K562 (cell line): ENCODE results near the gene F2RL2. TPM values are rescaled to one million over a fixed set of nuclear protein-coding genes. Genes with fewer than 3 reads are reported as not detected.

Experiments
- ATAC-seq: fragments of 200-7000 bp; cut with Tn5 transposase; 3 replicates; pipeline ENCODE4 v1.9.1; 2020; ENCODE audit warnings: moderate library complexity
- BruUV-seq: library from RNA; stranded (reverse); fragments of 400-500 nt; replicated peaks from 2 replicates; lab custom pipeline; 2021; lab: Mats Ljungman, UMichigan
- CTCF ChIA-PET: fragments of 300-600 bp; formaldehyde crosslinking; extraction: SDS; loops from one replicate; lab custom pipeline; 2021; ENCODE audit warnings: low intra/inter-chr PET ratio; lab: Yijun Ruan, JAX
- POLR2A ChIA-PET: fragments of 300-600, 350-650 bp; sonication (Branson Sonifier 250); formaldehyde crosslinking; extraction: SDS; loops from one replicate; lab custom pipeline; 2021; ENCODE audit warnings: antibody characterized with exemption, inconsistent platforms; lab: Yijun Ruan, JAX
- DNase-seq, 4 experiments: peaks; one replicate each; pipeline versions ENCODE4 v3.0.0 to v3.0.0-alpha.2; 2011 to 2018; ENCODE audit warnings: low spot score in 3 of 4, mixed read lengths in 3 of 4; ENCODE audit errors: extremely low read depth in 1 of 4
- FAIRE-seq: peaks from 2 replicates; lab custom pipeline; 2011; peaks lifted over from hg19 to GRCh38; lab: Jason Lieb, UNC
- H2AFZ ChIP-seq: 2 replicates; pipeline ENCODE4 v1.6.0; 2011; ENCODE audit warnings: low read depth, low read length, control low read depth, inconsistent platforms
- H3K27ac ChIP-seq: fragments of 200-600 bp; 3 replicates; pipeline ENCODE4 v1.8.0; 2011; ENCODE audit warnings: low read depth, mild to moderate bottlenecking, control low read depth, inconsistent platforms, low read length, moderate library complexity, mixed read lengths; ENCODE audit errors: extremely low read depth
- H3K27me3 ChIP-seq, 2 experiments: fragments of 300-600 bp in 1 of 2; 2 replicates in 1 of 2; 3 replicates in 1 of 2; pipeline versions ENCODE4 v1.6.0 to v1.8.0; 2011; ENCODE audit warnings: inconsistent platforms in 2 of 2, low read length in 2 of 2, mild to moderate bottlenecking in 1 of 2, mixed read lengths in 1 of 2, moderate library complexity in 1 of 2; ENCODE audit not compliant: control insufficient read depth in 2 of 2, insufficient read depth in 2 of 2
- H3K36me3 ChIP-seq: fragments of 300-600 bp; 3 replicates; pipeline ENCODE4 v1.8.0; 2011; ENCODE audit warnings: mild to moderate bottlenecking, low read length, inconsistent platforms; ENCODE audit not compliant: control insufficient read depth, insufficient read depth
- H3K4me1 ChIP-seq, 2 experiments: fragments of 200-600 bp in 1 of 2; replicated peaks in 1 of 2; 2 replicates in 1 of 2; 3 replicates in 1 of 2; pipeline versions ENCODE4 v1.5.1 to v1.8.0; 2011; ENCODE audit warnings: inconsistent platforms in 2 of 2, low read length in 2 of 2, mild to moderate bottlenecking in 1 of 2, mixed read lengths in 1 of 2, moderate library complexity in 1 of 2; ENCODE audit not compliant: control insufficient read depth in 2 of 2, insufficient read depth in 2 of 2
- H3K4me2 ChIP-seq: 2 replicates; pipeline ENCODE4 v1.6.1; 2011; ENCODE audit warnings: low read length, control low read depth, inconsistent platforms, mixed read lengths; ENCODE audit not compliant: insufficient read depth
- H3K4me3 ChIP-seq: fragments of 200-600 bp; sonication (generic), shearing (Covaris generic); 2 replicates; pipeline ENCODE4 v1.5.1; 2016; ENCODE audit warnings: control low read depth, inconsistent platforms
- H3K79me2 ChIP-seq: fragments of 200-600 bp; 3 replicates; pipeline ENCODE4 v1.8.0; 2011; ENCODE audit warnings: low read length, inconsistent platforms; ENCODE audit not compliant: control insufficient read depth, insufficient read depth
- H3K9ac ChIP-seq, 2 experiments: 2 replicates each; pipeline versions ENCODE4 v1.6.0 to v1.6.1; 2011; ENCODE audit warnings: low read depth in 2 of 2, low read length in 2 of 2, control low read depth in 1 of 2, inconsistent platforms in 1 of 2, mild to moderate bottlenecking in 1 of 2, mixed read lengths in 1 of 2; ENCODE audit not compliant: insufficient read depth in 1 of 2
- H3K9me1 ChIP-seq: one replicate; pipeline ENCODE4 v1.6.0; 2011; ENCODE audit warnings: inconsistent platforms, mild to moderate bottlenecking, low read length, moderate library complexity; ENCODE audit not compliant: control insufficient read depth, insufficient read depth
- H3K9me3 ChIP-seq: replicated peaks from 2 replicates; pipeline ENCODE4 v1.5.1; 2011; ENCODE audit warnings: low read depth, low read length, inconsistent platforms; ENCODE audit not compliant: control insufficient read depth, insufficient read depth
- H4K20me1 ChIP-seq: replicated peaks from 2 replicates; pipeline ENCODE4 v1.6.1; 2011; ENCODE audit warnings: low read length, inconsistent platforms, mixed read lengths; ENCODE audit not compliant: control insufficient read depth, insufficient read depth
- CBFA2T3 ChIP-seq: fragments of 450-650 bp; IDR thresholded peaks from 2 replicates; pipeline ENCODE4 v1.6.1; 2017
- CXXC5 ChIP-seq: fragments of 250-450 bp; sonication (Bioruptor Pico); IDR thresholded peaks from 2 replicates; pipeline ENCODE4 v1.8.0; 2022; ENCODE audit warnings: inconsistent platforms, mild to moderate bottlenecking, moderate library complexity
- ERF ChIP-seq: fragments of 450-650 bp; formaldehyde crosslinking; IDR thresholded peaks from 2 replicates; pipeline ENCODE4 v1.4.0; 2020; ENCODE audit warnings: mild to moderate bottlenecking, mixed read lengths
- EZH2 ChIP-seq: IDR thresholded peaks from 2 replicates; pipeline ENCODE4 v1.6.1; 2012; ENCODE audit warnings: low read depth, mild to moderate bottlenecking, inconsistent platforms, low read length, borderline replicate concordance
- FOXM1 ChIP-seq, 2 experiments: fragments of 450-650 bp in 1 of 2; sonication (generic) in 1 of 2; formaldehyde crosslinking in 1 of 2; IDR thresholded peaks; 2 replicates each; pipeline versions ENCODE4 v1.6.1 to v1.9.0; 2017 to 2022; ENCODE audit warnings: low read depth in 2 of 2, mild to moderate bottlenecking in 2 of 2, missing genetic modification reagents in 1 of 2, moderate library complexity in 1 of 2
- HNRNPUL1 ChIP-seq: fragments of 200-400 bp; formaldehyde crosslinking; IDR thresholded peaks from 2 replicates; pipeline ENCODE4 v1.6.1; 2017; ENCODE audit warnings: low read length
- HSF4 ChIP-seq: fragments of 250-450 bp; sonication (Bioruptor Pico); IDR thresholded peaks from 2 replicates; pipeline ENCODE4 v2.1.2; 2022; ENCODE audit warnings: mild to moderate bottlenecking, moderate library complexity, borderline replicate concordance
- MXI1 ChIP-seq: IDR thresholded peaks from 2 replicates; pipeline ENCODE4 v1.6.1; 2011; ENCODE audit warnings: low read depth, mild to moderate bottlenecking, improper control_type of control experiment, low read length
- PTRF ChIP-seq: fragments of 450-650 bp; IDR thresholded peaks from 2 replicates; pipeline ENCODE4 v1.6.1; 2016; ENCODE audit warnings: mild to moderate bottlenecking, missing genetic modification characterization, missing compliant biosample characterization
- RAD51 ChIP-seq: fragments of 450-650 bp; IDR thresholded peaks from 2 replicates; pipeline ENCODE4 v1.7.1; 2016; ENCODE audit warnings: low read depth, mild to moderate bottlenecking, borderline replicate concordance
- RBM25 ChIP-seq: fragments of 200-400 bp; formaldehyde crosslinking; IDR thresholded peaks from 2 replicates; pipeline ENCODE4 v1.6.1; 2018; ENCODE audit warnings: low read length, low read depth, moderate library complexity; ENCODE audit not compliant: severe bottlenecking
- SMAD4 ChIP-seq: fragments of 250-450 bp; sonication (Bioruptor Pico); conservative IDR thresholded peaks from 2 replicates; pipeline ENCODE4 v1.8.0; 2021; ENCODE audit warnings: inconsistent platforms, mild to moderate bottlenecking, moderate library complexity
- ZNF707 ChIP-seq: fragments of 250-450 bp; sonication (Bioruptor Pico); conservative IDR thresholded peaks from 2 replicates; pipeline ENCODE4 v1.8.0; 2022; ENCODE audit warnings: inconsistent platforms, mild to moderate bottlenecking, moderate library complexity
- WGBS: fragments of 100-300 bp; shearing (Covaris generic); methylation state at CpG from one replicate; pipeline ENCODE4 v1.1.6; 2016; ENCODE audit warnings: low coverage, mixed read lengths; ENCODE audit not compliant: insufficient coverage; ENCODE audit errors: missing lambda C conversion rate; 5-methylcytosine and 5-hydroxymethylcytosine counted together
- in situ Hi-C: fragments of 300-500 bp; cut with MboI; formaldehyde crosslinking; loops from 4 replicates; pipeline ENCODE4 v1.15.0; 2018; ENCODE audit warnings: inconsistent platforms, mixed read lengths
- intact Hi-C: fragments of 100-400 bp; cut with micrococcal nuclease; formaldehyde crosslinking; loops from 2 replicates; pipeline ENCODE4 v1.14.2; 2022
- polyA plus RNA-seq, 8 experiments: library from polyadenylated mRNA; depleted of rRNA in 4 of 8; stranded (reverse) in 5 of 8; unstranded in 3 of 8; fragments of >200 nt; fragmentation: Nextera tagmentation in 2 of 8; fragmentation: Illumina TruSeq in 1 of 8; extraction: Ambion mirVana in 2 of 8; extraction: Trizol in 1 of 8; gene quantifications; 2 replicates each; pipeline versions ENCODE4 v1.2.1 to v1.2.3, GENCODE V29; 2011 to 2014; ENCODE audit warnings: inconsistent platforms in 1 of 8, missing spikeins in 1 of 8
- total RNA-seq, 7 experiments: library from RNA; depleted of rRNA in 6 of 7; stranded (reverse); fragments of >200 nt in 6 of 7; fragmentation: Illumina TruSeq in 2 of 7; extraction: Trizol in 2 of 7; gene quantifications; 2 replicates each; pipeline versions ENCODE4 v1.2.1 to v1.2.3, GENCODE V29; 2011 to 2021; ENCODE audit warnings: low replicate concordance in 1 of 7
- TF ChIP-seq, protein P1 (sequence below): fragments of 250-450 bp; sonication (Bioruptor Pico); IDR thresholded peaks from 2 replicates; pipeline ENCODE4 v1.4.0; 2020
- TF ChIP-seq, protein P2 (sequence below): sonication (generic); formaldehyde crosslinking; IDR thresholded peaks from 2 replicates; pipeline ENCODE4 v1.8.0; 2022; ENCODE audit warnings: missing genetic modification reagents, mild to moderate bottlenecking, borderline replicate concordance
- TF ChIP-seq, protein P3 (sequence below), 2 experiments: IDR thresholded peaks; 2 replicates each; pipeline ENCODE4 v1.6.1; 2011; ENCODE audit warnings: borderline replicate concordance in 1 of 2, control low read depth in 1 of 2, low read depth in 1 of 2, low read length in 1 of 2, mild to moderate bottlenecking in 1 of 2, mixed read lengths in 1 of 2, moderate library complexity in 1 of 2; ENCODE audit not compliant: insufficient read depth in 1 of 2, insufficient read length in 1 of 2, poor library complexity in 1 of 2, severe bottlenecking in 1 of 2; ENCODE audit errors: extremely low read depth in 1 of 2
- TF ChIP-seq, protein P4 (sequence below), 2 experiments: fragments of 250-450 bp in 1 of 2; fragments of 450-650 bp in 1 of 2; sonication (Bioruptor Pico) in 1 of 2; IDR thresholded peaks; 2 replicates each; pipeline versions ENCODE4 v1.6.1 to v1.8.0; 2016 to 2021; ENCODE audit warnings: mild to moderate bottlenecking in 2 of 2, moderate library complexity in 2 of 2, missing compliant biosample characterization in 1 of 2, missing genetic modification characterization in 1 of 2

The F2RL2 gene
- total and polyA plus RNA-seq, 9 of the 15 experiments (the other 6 are each of a cell fraction or from before 2014, with no cell fraction given): 0.03 to 0.12 (median 0.06) TPM; not detected in 3

DNA sequence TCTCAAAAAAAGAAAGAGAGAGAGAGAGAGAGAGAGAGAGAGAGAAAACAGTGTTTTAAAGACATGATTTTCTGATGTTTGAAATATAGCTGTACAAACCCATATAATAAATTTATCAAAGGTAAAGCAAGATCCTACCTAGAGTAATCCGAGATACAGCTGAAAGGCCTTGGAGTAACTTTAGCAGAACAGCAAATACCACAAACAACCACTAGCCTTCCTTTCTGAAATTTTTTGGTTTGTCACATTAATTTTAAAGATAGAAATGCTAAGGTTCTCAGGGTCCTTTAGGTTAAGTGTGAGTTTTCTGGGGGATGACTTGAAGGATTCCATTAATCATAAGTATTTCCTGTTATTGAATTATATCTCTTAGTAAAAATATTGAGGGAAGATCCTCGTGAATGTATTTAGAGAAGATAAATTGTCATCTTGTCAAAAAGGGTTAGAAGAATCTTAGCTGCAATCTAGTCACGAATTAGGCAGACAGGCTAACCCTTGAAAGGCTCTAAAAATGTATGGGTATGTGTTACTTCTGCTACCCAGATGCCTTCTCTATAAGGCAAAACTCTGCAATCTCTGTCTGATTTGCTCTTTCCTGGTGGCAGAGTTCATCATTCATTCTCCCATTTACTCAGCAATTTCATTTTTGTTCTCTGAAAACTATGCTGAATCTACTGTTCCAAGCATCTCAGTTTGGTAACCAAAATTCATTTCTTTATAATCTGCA lies 27.3 kb downstream of the F2RL2 start:
- ChIA-PET POLR2A (interaction anchor here (1.0 kb wide), 1 partner anchor 9 kb away, joined by 3 read pairs; no protein-coding TSS in a partner anchor), CTCF (interaction anchor here (0.6 kb wide), 1 partner anchor 347 kb away, joined by 3 read pairs; no protein-coding TSS in a partner anchor)
- no TSS peak for BruUV-seq

More for the DNA sequence above, 27.3 kb downstream of the F2RL2 start:
- in situ Hi-C loops: loop anchor here (5.0 kb wide), 1 partner anchor 186 kb away; no protein-coding TSS in a partner anchor
- FAIRE-seq: no peak
- Histone ChIP-seq H3K9me3 (no peaks in the 10 kb centered on the region), H3K27me3 (no peaks in the 10 kb centered on the region), H3K9me1 (no peaks in the 10 kb centered on the region), H3K4me3 (no peak overlapping the region), H3K9ac (no peak overlapping the region), H3K27ac (no peak overlapping the region), H3K36me3 (no peaks in the 10 kb centered on the region), H2AFZ (no peak overlapping the region), H3K4me2 (no peak overlapping the region), H3K79me2 (no peaks in the 10 kb centered on the region), H3K4me1 (no peaks in the 10 kb centered on the region), H4K20me1 (no peaks in the 10 kb centered on the region)
- ATAC-seq: no peak
- no peak for DNase-seq
- intact Hi-C loops: no loop called here
- no peak for TF ChIP-seq ZNF707 (CRISPR knock-in tag)
- no peak for TF ChIP-seq RBM25
- no peak for TF ChIP-seq CXXC5 (CRISPR knock-in tag)
- no peak for TF ChIP-seq FOXM1 (IDR thresholded peaks at IDR 0.05; ENCODE audit: low read depth)
- no peak for TF ChIP-seq FOXM1 (CRISPR knock-in tag; IDR thresholded peaks at IDR 0.05; ENCODE audit: low read depth)
- no peak for TF ChIP-seq CBFA2T3
- TF ChIP-seq, protein P1, sequence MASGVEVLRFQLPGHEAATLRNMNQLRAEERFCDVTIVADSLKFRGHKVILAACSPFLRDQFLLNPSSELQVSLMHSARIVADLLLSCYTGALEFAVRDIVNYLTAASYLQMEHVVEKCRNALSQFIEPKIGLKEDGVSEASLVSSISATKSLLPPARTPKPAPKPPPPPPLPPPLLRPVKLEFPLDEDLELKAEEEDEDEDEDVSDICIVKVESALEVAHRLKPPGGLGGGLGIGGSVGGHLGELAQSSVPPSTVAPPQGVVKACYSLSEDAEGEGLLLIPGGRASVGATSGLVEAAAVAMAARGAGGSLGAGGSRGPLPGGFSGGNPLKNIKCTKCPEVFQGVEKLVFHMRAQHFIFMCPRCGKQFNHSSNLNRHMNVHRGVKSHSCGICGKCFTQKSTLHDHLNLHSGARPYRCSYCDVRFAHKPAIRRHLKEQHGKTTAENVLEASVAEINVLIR: no peak
- TF ChIP-seq HSF4 (CRISPR knock-in tag): no peak
- no peak for TF ChIP-seq HNRNPUL1
- TF ChIP-seq, protein P2, sequence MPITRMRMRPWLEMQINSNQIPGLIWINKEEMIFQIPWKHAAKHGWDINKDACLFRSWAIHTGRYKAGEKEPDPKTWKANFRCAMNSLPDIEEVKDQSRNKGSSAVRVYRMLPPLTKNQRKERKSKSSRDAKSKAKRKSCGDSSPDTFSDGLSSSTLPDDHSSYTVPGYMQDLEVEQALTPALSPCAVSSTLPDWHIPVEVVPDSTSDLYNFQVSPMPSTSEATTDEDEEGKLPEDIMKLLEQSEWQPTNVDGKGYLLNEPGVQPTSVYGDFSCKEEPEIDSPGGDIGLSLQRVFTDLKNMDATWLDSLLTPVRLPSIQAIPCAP (CRISPR knock-in tag): no peak
- TF ChIP-seq, protein P3, sequence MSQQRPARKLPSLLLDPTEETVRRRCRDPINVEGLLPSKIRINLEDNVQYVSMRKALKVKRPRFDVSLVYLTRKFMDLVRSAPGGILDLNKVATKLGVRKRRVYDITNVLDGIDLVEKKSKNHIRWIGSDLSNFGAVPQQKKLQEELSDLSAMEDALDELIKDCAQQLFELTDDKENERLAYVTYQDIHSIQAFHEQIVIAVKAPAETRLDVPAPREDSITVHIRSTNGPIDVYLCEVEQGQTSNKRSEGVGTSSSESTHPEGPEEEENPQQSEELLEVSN (IDR thresholded peaks at IDR 0.05; ENCODE audit: borderline replicate concordance in 1 of 2, extremely low read depth in 1 of 2, insufficient read depth in 1 of 2, insufficient read length in 1 of 2, low read depth in 1 of 2, low read length in 1 of 2, poor library complexity in 1 of 2, severe bottlenecking in 1 of 2): no peak
- TF ChIP-seq ERF (CRISPR knock-in tag): no peak
- no peak for TF ChIP-seq EZH2
- TF ChIP-seq SMAD4: no peak
- TF ChIP-seq RAD51: no peak
- TF ChIP-seq MXI1: no peak
- TF ChIP-seq PTRF (tag): no peak
- TF ChIP-seq, protein P4, sequence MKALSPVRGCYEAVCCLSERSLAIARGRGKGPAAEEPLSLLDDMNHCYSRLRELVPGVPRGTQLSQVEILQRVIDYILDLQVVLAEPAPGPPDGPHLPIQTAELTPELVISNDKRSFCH (CRISPR knock-in tag; IDR thresholded peaks at IDR 0.05): no peak
- TF ChIP-seq, protein P4 (tag; IDR thresholded peaks at IDR 0.05): no peak
- WGBS: 50% methylated on average over 3 of the region's 3 CpGs
